NCI-H774 (cell line): Measurements from ENCODE around the gene NFATC3.
"Not testable (repeated sequence)": the region's sequence is repeated elsewhere in the genome, so short reads cannot be mapped to it uniquely, and the experiment has no call there.

Experiments
- DNase-seq: peaks from one replicate; lab custom pipeline; 2025; lab: John Stamatoyannopoulos, UW

NFATC3 gene

DNA sequence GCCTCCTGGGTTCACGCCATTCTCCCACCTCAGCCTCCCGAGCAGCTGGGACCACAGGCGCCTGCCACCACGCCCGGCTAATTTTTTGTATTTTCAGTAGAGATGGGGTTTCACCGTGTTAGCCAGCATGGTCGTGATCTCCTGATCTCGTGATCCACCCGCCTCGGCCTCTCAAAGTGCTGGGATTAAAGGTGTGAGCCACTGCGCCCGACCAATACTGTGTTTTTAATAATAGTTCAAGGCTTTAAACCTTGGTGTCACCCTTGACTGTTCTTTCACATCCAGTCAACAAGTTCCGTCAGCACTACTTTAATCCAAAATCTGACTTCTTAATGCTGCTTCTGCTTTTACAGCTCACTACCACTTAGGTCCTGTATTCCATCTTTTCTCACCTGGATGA is 33.8 kb downstream of the NFATC3 start:
- not testable (repeated sequence) for DNase-seq

DNA sequence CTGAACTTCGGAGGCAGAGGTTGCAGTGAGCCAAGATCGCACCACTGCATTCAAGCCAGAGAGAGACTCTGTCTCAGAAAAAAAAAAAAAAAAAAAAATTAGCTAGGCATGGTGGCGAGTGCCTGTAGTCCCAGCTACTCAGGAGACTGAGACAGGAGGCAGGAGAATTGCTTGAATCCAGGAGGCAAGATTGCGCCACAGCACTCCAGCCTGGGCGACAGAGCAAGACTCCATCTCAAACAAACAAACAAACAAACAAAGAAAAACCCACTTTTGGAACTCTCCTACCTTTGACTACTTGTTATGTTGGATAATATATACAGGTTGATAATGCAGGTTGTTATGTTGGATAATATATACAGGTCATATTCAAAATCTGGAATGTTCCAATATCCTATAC is 35.3 kb downstream of the NFATC3 start:
- not testable (repeated sequence) for DNase-seq

DNA sequence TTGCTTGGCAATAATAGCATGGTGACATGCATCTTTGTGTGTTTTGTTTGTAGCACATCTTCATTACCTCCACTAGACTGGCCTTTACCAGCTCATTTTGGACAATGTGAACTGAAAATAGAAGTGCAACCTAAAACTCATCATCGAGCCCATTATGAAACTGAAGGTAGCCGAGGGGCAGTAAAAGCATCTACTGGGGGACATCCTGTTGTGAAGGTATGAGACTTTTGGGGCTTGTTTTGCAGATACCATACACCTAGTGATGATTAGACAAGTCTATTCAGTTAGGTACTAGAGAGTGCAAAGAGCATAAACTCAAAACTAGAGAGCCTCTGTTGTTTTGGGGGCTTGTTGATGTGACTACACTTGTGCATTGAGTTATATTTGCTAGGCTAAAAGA is 41.2 kb downstream of the NFATC3 start:
- DNase-seq, result no peak

DNA sequence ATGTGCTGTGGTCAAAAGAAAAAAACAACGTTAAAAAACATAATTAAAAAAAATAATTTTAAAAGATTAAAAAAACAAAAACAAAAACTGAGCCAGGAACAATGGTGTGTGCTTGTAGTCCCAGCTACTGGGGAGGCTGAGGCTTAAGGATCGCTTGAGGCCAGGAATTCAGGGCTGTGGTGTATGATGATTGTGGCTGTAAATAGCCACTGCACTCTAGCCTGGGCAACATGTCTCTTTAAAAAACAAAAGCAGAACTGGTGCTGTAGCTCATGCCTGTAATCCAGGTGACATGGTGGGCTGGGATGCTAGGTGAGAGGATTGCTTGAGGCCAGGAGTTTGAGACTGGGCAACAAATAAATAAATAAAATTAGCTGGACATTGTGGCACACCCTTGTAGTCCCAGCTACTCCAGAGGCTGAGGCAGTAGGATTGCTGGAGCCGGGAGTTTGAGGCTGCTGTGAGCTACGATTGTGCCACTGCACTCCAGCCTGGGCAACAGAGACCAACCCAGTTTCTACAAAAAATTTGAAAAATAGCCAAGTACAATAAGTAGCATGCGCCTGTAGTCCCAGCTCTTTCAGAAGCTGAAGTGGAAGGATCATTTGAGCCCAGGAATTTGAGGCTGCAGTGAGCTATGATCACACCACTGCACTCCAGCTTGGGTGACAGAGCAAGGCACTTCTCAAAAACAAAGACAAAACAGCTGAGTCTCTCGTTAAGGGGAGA is 43.6 kb downstream of the NFATC3 start:
- DNase-seq, result no peak

DNA sequence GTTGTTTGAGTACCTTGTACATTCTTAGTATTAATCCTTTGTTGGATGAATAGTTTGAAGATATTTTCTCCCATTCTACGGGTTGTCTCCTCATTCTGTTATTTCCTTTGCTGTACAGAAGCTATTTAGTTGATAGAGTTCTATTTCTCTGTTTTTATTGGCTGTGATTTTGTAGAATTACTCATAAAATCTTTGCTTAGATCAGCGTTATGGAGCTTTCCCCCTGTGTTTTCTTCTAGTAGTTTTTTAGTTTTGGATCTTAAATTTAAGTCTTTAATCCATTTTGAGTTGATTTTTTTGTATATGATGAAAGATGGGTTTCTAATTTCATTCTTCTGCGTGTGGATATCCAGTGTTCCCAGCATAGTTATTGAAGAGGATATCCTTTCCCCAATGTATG is 45.4 kb downstream of the NFATC3 start:
- DNase-seq, result no peak

DNA sequence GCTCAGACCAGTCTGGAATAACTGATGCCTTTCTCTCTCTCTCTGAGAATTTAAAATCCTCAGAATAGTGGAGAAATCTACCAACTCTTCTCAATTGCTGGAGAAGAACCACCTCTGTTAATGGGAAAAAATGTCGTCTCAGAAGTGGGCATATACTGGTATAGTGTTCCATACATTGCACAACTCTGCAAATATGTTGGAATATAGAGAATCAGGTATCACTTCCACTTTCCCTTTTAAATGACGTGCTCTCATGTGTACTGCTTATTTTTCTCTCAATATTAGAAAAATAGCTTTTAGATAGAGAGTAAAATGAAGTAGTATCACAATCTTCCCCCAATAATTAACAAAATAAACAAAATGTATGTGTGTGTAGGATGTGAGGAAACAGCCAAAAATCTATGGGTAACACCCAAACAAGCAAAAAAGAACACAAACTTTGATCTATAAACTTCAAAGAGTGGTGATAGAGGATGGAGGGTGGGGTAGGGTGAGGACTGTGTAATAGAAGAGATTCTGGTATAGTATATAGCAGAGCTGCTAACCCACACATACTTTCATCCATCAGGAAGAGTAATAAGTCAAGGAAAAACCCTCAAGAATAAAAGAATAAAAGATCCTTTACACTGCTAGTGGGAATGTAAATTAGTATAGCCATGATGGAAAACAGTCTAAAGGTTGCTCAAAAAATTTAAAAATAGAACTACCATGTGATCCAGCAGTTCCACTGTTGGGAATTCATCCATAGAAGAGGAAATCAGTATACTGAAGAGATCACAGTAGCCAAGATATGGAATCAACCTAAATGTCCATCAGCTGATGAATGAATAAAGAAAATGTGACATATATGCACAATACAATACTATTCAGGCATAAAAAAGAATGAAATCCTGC is 46.9 kb downstream of the NFATC3 start:
- no peak for DNase-seq

DNA sequence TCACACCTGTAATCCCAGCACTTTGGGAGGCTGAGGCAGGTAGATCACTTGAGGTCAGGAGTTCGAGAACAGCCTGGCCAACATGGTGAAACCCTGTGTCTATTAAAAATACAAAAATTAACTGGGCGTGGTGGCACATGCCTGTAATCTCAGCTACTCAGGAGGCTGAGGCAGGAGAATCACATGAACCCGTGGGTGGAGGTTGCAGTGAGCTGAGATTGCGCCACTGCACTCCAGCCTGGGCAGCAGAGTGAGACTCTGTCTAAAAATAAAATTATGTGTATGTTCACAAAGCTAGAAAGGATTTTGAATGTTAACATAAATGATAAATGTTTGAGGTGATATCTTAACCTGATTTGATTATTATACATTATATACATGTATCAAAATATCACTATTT is 47.8 kb downstream of the NFATC3 start:
- not testable (repeated sequence) for DNase-seq

DNA sequence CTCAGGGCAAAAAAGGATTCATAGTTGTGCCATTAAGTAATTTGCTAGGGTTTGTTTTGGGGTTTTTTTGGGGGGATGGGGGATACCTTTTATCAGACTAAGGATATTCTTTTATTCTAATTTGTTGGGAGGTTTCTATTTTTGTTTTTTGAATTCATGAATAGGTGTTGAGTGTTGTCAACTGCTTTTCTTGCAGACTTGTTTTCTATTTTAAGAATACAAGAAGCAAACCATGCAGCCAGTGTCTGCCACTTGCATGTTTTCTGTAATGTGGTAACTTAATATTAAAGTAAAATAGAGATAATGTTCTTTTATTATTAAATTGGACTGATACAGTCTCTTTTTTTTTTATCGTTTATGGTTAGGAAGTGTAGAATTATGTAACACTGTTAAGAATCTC is 49.5 kb downstream of the NFATC3 start:
- no peak for DNase-seq

DNA sequence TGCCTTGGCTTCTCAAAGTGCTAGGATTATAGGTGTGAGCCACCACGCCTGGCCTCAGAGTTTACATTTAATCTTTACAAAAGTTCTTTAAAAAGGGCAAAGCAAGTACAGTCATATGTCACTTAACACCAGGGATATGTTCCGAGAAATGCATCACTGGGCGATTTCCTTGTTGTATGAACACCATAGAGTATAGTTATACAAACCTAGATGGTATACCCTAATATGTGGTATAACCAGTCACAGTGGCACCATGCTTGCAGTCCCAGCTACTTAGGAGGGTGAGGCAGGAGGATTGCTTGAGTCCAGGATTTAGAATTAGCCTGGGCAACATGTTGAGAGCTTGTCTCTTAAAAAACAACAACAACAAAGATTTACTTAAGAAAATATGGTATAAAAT is 51.3 kb downstream of the NFATC3 start:
- no peak for DNase-seq

DNA sequence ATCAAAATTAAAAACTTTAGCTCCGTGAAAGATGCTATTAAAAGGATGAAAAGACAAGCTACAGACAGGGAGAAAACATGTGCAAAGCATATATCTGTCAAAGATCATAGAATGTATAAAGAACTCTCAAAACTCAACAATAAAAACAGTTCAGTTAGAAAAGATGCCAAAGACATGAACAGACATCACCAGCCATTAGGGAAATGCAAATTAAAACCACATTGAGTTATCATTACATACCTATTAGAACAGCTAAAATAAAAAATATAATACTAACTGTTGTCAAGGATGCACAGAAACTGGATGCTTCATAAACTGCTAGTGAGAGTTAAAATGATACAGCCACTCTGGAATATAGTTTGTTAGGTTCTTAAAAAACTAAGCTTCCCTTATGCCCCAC is 58.8 kb downstream of the NFATC3 start:
- no peak for DNase-seq

DNA sequence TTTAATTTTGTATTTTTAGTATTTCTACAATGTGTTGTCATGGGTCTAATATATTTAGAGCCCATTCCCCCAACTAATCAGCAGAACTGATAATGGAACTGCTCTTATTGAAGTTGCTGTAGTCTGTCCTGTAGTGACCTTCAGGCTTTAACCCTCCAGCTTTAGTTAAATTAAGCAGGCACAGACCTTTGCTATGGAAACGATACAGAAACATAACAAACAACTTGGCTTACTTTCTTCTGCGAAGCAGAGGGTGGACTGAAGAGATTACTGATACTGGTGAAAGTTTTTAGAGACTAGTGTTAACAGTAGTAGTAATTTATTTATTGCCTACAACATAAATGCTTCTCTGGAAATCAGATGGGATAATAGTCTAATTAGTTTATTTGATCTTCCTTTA is 61.4 kb downstream of the NFATC3 start:
- DNase-seq, result no peak

DNA sequence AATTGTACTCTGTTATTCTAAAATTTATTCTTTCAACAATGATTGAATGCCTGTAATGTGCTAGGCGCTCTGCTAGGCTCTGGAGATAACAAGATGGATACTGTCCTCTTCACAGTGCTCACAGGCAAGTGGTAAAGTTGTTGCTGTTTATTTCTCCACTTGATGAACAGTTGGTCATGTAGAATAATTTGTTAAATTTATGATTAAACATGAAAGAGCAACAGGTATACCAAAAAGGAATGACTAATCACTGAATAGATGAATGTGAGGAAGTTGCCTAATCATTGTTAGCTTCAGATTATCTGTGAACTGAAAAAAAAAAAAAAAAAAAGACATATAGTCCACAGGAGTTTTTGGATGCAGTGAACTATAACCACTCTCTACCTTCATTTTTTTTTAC is 62.3 kb downstream of the NFATC3 start:
- DNase-seq, result no peak

DNA sequence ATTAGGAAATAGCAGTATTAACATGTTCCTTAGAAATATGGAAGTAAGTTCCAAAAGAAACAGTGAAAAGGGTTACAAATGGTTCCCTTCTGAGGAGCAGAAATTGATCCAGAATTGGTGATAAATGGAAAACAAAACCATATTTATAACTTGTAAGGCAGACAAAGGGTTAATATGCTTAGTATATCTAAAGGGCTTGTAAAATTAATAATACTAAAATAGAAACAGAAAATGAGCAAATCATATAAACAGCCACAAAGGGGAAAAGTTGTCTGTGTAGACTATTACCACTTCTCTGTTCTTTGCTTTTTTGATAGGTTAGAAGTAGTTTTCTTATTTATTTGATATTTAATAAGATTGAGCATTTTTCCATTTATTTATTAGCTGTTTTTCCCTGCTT is 64.4 kb downstream of the NFATC3 start:
- DNase-seq, result no peak

DNA sequence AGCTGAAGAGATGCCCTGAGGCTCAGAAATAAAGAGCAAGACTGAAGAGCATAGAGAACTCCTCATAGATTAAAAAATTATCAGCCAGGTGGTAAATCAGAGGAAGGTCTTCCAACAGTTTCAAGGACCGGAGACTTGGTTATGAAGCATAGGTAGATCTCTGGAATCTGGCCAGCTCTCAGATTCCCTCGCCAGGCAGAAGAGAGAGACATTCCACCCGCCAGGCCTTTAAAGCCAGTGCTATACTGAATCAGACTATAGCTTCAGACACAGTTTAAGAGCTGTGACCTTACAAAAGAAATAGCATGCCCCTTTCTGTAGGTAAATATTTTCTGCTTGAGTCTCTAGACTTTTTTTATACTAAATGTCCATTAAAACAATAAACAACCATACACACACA is 70.3 kb downstream of the NFATC3 start:
- no peak for DNase-seq

DNA sequence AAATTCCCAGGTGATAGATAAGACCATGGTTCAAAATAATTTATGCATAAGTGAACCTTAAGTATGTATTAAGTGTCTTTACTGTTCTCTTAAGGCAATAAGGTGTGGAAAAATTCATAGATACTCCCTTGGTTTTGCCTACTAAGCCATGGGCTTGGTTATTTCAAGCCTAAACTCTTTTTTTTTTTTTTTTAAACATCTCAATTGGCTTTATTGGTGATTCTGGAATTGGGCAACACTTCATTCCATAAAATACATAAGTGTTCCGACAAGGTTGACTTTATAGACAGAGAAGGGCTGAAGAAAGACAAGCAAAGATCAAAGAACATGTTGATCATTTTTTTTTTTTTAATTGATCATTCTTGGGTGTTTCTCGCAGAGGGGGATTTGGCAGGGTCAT is 77.2 kb downstream of the NFATC3 start:
- DNase-seq, result no peak

DNA sequence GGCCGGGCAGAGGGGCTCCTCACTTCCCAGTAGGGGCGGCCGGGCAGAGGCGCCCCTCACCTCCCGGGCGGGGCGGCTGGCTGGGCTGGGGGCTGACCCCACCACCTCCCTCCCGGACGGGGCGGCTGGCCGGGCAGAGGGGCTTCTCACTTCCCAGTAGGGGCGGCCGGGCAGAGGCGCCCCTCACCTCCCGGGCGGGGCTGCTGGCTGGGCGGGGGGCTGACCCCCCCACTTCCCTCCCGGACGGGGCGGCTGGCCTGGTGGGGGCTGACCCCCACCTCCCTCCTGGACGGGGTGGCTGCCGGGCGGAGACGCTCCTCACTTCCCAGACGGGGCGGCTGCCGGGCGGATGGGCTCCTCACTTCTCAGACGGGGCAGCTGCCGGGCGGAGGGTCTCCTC is 78.1 kb downstream of the NFATC3 start:
- DNase-seq, result not testable (repeated sequence)

DNA sequence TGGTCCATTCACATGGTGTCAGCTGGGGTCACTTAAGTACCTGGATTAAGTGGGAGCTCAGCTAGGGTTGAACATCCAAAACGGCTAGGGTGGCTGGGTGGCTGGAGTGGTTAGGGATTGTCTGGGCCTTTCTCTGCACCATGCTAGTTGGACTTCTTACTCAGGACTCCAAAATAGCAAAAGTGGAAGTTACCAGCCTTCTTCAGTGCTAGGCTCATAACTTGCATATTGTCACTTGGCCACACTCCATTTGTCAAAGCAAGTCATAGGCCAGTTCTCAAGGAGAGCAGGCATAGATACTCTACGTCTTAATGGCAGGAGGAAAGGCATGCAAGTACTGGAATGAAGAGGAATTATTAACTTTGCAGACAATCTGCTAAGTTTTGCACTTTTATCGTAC is 81.1 kb downstream of the NFATC3 start:
- DNase-seq, result no peak

DNA sequence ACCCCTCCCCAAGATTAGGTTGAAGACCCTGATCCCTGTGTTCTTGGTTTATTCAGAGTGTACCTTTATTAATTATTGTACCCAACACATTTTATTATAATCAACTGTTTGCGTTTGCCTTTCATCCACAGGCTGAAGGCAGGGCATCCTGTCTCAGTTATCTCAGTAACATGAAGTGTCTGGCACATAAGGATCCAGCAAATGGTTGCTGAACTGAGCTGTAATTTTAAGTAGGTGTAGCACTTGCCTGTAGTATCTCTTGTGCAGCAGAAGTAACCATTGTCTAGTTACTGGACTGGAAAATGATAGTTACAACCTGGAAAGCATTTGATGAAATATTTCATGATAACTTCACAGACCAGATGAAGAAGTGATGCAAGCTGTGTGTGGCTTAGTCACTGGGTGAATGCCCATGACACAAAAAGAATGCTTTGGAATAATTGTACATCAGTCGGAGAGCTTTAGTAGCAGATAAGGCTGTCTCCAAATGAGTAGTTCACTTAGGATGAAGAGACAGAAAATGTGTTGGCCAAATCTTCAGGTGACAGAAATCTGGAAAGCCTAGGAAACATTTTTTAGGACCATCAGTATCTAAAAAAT is 94.1 kb downstream of the NFATC3 start:
- DNase-seq, result no peak

DNA sequence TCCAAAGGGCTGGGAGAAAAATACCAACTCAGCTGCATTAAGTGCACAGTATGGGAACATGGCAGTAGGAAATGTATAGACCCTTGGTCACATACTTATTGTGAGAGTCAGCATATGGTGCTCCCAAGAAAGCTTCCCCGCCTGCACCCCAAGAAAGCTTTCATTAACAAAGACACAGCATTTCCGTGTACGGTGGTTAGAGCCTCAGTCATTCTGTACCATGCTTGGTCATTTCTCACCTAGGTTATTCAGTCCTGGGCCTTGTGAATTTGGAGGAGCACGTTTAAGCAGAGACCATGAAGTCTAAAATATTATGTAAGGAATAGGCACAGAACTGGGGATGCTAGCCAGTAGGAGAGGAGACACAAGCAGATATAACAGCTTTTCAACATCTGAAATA is 94.7 kb downstream of the NFATC3 start:
- no peak for DNase-seq

DNA sequence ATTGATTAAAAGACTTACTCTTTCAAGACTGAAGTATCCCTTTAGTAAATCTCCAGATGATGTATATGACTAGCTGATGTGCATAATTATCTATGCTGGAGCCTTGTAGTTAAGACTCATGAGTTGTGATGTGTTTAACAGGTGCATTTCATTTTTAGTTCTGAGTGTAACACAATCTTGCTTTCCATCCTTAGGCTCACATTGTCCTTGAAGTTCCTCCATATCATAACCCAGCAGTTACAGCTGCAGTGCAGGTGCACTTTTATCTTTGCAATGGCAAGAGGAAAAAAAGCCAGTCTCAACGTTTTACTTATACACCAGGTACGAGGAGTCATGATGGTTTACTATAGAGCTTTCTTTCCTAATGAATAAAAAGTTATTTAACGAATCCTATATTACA is 97.9 kb downstream of the NFATC3 start:
- DNase-seq, result no peak

DNA sequence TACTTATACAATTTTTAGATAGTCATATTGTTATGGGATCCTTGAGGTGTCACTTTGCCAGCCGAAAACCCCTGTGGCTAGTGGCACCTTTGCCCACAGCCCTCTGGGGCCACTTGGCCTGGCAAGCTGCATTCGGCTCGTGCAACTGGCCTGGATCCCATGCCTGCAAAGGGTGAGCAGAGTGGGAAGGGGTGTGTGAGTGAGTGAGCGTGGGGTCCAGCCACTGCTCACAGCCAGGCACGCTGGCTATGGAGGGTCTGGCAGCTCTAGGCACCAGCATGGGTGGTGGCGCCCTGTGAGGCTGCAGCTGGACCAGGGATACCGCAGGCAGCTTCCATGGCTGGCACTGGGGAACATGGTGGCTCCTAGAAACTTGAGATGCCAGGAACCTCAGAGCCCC is 101.7 kb downstream of the NFATC3 start:
- no peak for DNase-seq

DNA sequence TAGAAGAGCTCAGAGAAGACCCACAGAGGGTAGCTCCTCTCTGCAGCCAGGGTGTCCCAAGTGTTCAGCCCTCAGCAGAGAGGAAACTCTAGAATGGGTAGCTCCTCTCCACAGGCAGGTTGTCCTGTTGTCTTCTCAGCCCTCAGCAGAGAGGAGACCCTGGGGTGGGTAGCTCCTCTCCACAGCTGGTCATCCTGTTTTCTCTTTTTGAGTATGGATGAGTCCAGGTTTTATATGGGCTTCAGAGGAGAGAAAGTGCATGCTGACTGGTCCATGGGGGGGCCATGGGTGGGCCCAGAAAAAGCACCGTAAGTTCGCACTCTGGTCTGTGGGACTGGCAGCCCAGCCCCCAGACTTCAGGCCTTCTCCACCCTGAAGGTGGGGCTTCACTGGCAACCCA is 102.3 kb downstream of the NFATC3 start:
- no peak for DNase-seq

DNA sequence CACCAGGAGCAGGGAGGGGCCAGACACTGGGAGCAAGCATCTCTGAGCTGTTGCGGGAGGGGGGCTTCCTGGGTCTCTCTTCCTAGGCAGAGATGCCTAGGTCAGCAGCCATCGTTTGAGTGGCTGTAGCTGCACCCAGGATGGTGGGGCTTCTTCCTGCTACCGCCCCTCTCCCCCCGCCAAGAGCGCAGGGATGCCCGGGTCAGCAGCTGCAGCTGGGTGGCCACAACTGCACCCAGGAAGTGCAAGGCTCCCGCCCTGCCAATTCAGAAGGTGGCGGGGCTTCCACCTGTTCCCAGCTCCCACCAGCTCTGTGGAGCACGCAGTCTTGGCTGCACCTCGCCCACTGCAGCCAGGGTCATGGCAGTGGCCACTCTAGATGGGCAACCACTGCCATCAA is 103.0 kb downstream of the NFATC3 start:
- DNase-seq, result no peak
